Purkinje cell (primary cell): ENCODE results near the gene UPF3A. TPM values are rescaled to one million over a fixed set of nuclear protein-coding genes. Genes with fewer than 3 reads are reported as not detected.

Experiments
- polyA plus RNA-seq: library from polyadenylated mRNA; unstranded; fragments of >200 nt; fragmentation: Nextera tagmentation; gene quantifications from 2 replicates; pipeline ENCODE4 v1.2.1, GENCODE V29; 2014

UPF3A gene, protein sequence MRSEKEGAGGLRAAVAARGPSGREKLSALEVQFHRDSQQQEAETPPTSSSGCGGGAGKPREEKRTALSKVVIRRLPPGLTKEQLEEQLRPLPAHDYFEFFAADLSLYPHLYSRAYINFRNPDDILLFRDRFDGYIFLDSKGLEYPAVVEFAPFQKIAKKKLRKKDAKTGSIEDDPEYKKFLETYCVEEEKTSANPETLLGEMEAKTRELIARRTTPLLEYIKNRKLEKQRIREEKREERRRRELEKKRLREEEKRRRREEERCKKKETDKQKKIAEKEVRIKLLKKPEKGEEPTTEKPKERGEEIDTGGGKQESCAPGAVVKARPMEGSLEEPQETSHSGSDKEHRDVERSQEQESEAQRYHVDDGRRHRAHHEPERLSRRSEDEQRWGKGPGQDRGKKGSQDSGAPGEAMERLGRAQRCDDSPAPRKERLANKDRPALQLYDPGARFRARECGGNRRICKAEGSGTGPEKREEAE
- 18.5 and 35.4 TPM in 2 replicates for polyA plus RNA-seq

DNA sequence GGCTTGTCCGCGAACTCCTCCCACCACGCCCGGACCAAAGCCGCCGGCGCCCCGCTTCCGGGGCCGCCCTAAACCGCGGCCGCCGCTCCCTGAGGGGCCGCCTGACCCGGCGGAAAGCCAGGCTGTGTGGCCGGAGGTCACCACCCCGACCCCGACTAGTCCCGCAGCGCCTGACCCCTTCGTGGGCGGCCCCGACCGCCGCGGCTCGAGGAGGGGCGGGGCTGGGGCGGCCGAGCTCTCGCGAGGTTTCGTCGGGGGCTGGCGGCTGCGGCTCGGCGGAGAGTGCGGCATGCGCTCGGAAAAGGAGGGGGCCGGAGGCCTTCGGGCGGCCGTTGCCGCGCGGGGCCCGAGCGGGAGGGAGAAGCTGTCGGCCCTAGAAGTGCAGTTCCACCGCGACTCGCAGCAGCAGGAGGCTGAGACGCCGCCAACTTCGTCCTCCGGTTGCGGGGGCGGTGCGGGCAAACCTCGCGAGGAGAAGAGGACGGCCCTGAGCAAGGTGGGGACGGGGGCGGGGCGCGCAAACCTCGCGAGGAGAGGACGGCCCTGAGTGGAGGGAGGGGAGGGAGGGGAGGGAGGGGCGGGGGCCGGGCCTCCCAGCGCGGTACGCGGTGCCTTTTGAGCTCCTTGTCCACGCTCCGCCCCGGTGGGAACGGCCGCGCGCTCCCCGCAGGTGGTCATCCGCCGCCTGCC, at the start of gene UPF3A:
TSS of gene UPF3A (plus strand) at position 251 of the 690 bp plus-strand sequence. CDS start at position 290, 39 bp downstream.

DNA sequence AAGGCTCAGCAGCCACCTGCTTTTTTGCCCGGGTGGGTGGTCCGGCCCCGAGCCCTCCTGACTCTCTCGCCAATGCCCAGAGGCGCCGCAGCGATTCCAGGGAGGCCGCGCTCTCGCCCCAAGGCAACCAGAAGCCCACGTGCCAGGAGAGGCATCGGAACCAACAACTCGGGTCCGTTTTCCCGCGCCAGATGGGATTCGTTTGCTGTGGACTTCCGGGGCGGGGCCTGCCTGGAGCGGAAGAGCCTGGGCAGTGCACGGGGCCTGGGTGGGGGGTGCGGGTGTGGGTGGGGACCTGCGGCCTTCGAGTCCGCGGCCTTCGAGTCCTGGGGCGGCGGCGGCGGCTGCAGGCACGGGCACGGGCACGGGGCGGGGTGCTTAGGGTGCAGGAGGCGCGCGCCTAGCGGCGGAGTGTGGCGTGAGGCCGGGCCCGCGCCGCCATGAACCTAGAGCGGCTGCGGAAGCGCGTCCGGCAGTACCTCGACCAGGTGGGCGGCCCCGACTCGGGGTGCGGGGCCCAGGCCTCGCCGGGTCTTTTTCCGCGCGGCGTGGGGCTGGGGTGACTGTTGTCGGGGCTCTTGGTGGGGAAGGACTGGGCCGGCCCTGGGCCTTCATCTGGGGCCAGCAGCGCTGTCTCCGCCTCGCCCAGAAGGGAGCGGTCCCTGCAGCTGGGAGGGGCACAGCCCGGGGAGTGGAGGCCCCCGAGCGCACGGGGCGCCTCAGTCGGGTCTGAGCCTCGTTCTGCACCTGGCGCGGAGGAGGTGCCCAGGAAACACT, 46.6 kb upstream of the UPF3A start, which contains the start of gene CDC16:
TSS of gene CDC16 (plus strand) at position 253 of the 777 bp plus-strand sequence. CDS start at position 441, 188 bp downstream.

DNA sequence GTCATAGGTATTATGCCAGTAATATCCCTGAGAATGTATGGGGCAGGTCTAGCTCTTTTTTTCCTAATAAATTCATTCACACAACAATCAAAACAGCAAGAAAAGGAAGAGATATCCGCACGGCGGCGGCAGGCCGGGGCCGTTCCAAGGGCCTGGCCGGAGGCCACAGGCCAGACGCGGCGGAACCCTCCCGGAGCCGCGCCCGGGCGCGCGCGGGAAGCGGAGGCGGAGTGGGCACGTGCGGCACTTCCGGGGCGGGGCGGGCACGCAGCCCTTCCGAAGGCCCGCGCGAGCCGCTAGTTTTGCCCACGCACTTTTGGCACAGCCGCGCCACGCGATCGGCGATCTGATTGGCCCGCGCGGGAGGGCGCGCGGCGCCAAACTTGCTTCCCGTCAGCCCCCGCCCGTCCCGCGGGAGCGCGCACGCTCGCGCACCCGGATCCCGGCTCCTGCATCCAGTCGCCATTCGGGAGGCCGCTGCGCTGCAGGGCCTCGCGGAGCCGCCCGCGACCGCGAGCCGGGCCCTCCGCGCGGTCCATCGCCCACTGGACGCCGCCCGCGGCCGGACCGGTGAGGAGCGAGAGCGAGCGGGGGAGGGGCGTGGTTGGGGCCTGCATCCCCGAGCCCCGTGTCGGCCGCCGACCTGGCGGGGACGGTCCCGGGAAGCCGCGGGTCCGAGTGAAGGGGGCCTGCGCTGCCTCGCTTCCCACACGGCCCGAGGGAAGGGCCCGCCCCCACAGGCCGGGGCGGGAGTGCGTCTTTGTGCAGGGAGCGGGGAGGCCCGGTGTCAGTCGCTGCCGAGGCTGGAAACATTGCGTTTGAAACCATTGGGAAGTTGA, 32.9 kb downstream of the UPF3A start, which contains the start of gene CHAMP1:
TSS of gene CHAMP1 (plus strand) at position 430 of the 839 bp plus-strand sequence. CDS start 9,340 bp downstream, outside the sequence.

Other genes with a start within 250 kb of the UPF3A start
- 0.40 and 0.52 TPM in 2 replicates for gene RASA3, start 149.0 kb upstream of the UPF3A start, polyA plus RNA-seq
- gene CFAP97D2, start 102.3 kb upstream of the UPF3A start, polyA plus RNA-seq, result not detected in 2 replicates
- gene CDC16, start 46.7 kb upstream of the UPF3A start, polyA plus RNA-seq, result 52.4 and 60.8 TPM in 2 replicates
- 5.0 and 5.7 TPM in 2 replicates for gene CHAMP1, start 32.9 kb downstream of the UPF3A start, polyA plus RNA-seq